DMS 273 treated with DMSO at 0.1 percent for 48 hours (cell line): ENCODE data around the gene VPREB1.
"Not testable (repeated sequence)": the region's sequence is repeated elsewhere in the genome, so short reads cannot be mapped to it uniquely, and the experiment has no call there.

Source experiments
- DNase-seq: peaks from one replicate; lab custom pipeline; 2025; lab: John Stamatoyannopoulos, UW

The VPREB1 gene

GRCh38 chr22:22214819-22215329 lies 29.7 kb upstream of the VPREB1 start:
- no peak for DNase-seq

- DNase-seq: no peak
Observed at GRCh38 chr22:22215659-22216449, 28.7 kb upstream of the VPREB1 start.

DNA sequence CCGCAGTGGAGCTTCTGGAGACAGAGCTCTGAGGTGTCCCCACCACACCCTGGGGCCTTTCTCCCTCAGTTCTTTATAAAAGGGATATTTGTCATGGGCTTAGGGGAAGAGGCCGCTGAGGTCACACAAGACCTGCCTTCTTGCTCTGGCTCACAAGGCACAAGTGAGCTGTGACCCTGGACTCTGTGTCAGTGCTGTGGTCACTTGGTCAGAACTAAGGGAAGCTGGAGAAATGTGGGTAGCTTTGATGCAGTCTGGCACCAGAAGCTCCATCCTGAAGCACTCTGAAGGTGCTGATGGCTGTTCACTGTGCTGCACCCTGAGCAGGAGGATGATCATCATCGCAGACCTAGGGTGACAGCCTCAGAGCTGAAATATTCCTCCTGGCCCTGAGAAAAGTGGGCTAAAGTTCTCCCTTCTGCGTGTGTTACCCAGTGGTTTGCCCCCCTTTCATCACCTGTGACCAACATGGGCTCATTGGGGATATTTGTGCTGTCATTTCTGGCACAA lies 28.1 kb upstream of the VPREB1 start:
- no peak for DNase-seq

DNA sequence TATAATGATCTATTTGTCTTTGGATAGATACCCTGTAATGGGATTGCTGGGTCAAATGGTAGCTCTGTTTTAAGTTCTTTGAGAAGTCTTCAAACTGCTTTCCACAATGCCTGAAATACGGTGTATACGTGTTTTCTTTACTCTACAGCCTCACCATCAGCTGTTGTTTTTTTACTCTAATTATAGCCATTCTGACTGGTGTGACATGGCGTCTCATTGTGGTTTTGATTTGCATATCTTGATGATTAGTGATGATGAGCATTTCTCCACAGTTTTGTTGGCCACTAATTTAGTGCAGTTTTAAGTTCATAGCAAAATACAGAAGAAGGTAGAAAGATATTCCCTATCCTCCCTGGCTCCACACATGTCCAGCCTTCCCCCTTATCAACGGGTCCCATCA lies 26.3 kb upstream of the VPREB1 start:
- DNase-seq: no peak

- no peak for DNase-seq
Observed at GRCh38 chr22:22219140-22219996, 25.2 kb upstream of the VPREB1 start.

- DNase-seq: not testable (repeated sequence)
Observed at GRCh38 chr22:22221043-22221442, 23.5 kb upstream of the VPREB1 start.

DNA sequence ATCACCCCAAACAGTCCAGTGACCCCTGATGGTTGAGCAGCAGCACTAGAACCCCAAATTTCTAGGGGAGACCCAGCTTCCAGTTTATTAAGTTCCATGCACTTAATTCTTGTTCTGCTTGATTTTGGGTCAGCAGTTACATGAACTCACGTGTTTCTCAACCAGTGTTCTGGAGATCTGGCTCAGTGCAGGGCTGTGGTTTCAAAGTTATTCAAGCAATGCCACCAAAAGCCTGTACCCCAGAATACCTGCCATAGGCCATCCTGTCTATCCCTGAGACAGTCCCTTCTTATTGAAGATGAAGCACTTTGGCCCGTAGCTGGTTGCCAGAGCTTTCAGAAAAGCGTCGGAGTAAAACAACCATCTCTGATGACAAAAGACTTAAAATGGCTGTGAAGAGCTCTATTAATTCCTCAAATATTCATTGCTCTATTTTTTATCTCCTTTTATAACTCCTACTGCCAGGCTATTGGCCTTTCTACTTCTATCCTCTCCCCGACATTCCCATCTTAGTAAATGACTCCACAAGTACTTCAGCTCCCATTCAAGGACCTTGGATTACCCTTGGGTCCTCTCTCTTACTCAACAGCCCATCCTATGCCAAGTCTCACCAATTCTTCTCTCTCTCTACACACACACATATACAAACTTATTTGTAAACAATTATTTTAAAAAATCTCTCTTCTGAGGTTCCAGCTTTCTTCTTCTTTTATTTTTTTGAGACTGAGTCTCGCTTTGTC lies 18.0 kb upstream of the VPREB1 start:
- no peak for DNase-seq

DNA sequence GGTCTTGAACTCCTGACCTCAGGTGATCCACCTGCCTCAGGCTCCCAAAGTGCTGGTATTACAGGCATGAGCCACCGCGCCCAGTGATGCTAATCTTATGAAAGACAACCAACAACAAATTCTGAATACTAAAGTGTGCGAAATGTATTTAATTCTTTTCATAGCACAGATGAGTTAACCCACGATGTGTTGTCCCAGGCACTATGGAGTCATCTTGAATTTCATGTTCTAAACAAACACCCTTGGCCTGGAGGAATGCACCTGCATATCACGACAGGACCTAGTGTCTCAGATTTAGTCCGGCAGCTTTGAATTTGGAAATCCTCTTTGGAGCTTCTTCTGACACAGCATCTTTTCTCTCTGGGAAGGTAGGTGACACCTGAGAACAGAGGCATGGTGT lies 16.2 kb upstream of the VPREB1 start:
- no peak for DNase-seq

DNA sequence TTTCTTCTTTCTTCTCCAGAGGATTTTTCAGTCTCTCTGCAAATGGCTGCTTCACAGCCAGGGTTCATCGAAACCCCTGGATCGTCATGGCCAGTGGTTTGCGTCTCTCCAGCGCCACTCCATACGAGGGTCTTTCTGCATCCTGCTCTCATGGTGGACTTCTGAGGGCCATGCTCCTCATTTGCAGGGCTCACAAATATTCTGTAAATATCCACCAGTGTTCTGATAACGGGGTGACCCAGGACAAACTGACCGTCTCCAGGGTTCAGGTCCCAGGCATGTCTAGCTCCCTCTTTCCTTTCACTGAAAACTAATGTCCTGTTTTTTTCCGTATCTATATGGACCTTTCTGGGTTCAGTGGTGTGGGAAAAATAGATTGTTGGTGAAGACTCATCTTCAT lies 15.7 kb upstream of the VPREB1 start:
- DNase-seq: no peak

- DNase-seq: no peak
Observed at GRCh38 chr22:22229683-22230420, 14.7 kb upstream of the VPREB1 start.

DNA sequence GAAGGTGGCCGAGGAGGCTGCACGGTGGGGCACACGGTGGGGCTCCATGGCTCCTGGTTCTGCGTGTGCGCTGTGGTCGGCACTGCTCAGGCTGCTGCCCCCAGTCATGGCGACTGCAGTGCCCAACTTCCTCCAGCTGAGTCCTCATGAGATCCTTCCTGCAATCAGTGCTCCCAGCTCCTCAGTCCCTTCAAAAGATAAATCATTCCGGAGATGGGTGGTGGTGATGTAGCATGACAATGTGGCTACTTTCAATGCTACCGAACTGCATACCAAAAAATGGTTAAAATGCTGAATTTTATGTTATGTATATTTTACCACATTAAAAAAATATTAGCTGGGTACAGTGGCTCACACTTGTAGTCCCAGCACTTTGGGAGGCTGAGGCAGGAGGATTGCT lies 14.1 kb upstream of the VPREB1 start:
- no peak for DNase-seq

GRCh38 chr22:22233081-22233480 lies 11.5 kb upstream of the VPREB1 start:
- DNase-seq: no peak

GRCh38 chr22:22235558-22235957 lies 9.0 kb upstream of the VPREB1 start:
- DNase-seq: no peak

DNA sequence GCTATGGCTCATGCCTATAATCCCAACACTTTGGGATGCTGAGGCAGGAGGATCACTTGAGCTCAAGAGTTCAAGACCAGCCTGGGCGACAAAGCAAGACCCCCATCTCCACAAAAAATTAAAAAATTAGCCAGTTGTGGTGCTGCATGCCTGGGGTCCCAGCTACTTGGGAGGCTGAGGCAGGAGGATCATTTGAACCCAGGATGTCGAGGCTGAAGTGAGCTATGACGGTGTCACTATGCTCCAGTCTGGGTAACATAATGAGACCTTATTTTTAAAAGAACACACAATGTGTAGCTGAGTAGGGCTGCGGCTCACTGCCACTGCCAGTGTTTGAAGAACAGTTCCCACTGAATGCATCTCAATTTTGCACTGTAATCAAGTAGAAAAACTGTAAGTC lies 7.1 kb upstream of the VPREB1 start:
- no peak for DNase-seq

- DNase-seq: no peak
Observed at GRCh38 chr22:22239311-22239939, 5.2 kb upstream of the VPREB1 start.

DNA sequence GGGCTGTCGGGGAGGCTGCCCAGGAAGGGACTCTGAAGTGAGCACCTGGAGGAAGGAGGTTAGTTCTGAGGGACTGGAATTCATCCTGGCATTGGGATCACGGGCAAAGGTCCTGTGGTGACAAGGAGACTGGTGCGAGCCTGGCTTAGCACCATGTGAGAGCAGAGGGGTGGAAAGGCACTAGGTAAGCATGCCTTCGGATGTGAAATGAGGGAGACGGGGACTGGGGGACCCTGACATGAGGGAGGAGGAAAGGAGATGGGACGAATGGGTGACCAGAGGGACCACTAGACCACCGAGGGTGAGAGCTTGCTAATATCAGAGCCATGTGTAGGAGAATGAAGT lies 3.1 kb upstream of the VPREB1 start:
- DNase-seq: no peak

- no peak for DNase-seq
Observed at GRCh38 chr22:22242488-22242887, 2.1 kb upstream of the VPREB1 start.

DNA sequence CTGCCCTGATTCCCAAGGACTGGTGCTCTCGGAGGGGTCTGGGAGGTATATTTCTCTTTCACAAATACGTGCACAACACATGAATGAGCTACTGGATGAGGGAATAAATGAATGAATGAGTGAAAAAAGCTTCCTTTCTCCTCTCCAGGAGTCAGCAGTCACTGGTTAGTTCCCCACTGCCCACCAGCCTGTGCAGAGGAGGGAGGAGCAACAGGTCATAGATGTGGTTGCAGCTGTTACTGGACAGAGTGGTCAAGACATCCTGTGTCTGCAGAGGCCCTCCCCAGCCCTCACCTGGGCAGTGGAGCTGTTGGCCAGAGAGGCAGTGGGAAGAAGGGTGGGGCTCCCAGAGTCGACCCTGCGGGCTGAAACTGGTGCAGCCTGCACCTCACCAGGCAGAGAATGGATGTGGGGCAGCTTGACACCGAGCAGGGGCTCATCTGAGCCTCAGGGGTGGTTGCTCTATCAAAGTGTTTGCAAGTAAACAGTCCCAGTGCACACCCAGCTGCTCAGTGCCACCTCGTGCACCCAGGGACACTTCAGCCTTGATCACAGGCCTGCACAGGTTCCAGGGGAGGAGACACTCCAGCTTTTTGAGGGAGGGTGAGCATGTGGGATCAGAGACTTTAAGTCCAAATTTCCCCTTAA lies 1.4 kb upstream of the VPREB1 start:
- DNase-seq: no peak

- DNase-seq: no peak
Observed at GRCh38 chr22:22245256-22245909, 797 bp downstream of the VPREB1 start.

DNA sequence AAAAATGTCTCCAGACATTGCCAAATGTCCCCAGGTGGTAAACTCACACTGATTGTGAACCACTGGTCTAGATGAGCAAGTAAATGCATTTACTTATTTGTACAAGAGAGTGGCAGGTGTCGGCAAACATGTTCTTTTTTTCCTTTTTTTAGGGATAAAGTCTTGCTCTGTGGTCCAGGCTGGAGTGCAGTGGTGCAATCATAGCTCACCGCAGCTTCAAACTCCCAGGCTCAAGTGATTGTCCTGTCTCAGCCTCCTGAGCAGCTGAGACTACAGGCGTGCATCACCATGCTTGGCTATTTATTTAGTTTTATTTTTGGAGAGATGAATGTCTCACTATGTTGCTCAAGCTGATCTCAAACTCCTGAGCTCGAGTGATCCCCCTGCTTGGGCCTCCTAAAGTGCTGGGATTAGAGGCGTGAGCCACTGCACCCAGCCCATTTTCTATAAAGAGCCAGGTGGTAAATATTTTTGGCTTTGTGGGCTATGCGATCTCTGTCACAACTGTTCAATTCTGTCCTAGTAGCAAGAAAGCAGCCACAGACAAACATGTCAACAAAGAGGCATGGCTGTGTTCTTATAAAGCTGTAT lies 1.4 kb downstream of the VPREB1 start:
- no peak for DNase-seq
